PC-3 (cell line): ENCODE measurements around the gene CCDC30.

Source experiments
- EZH2 ChIP-seq: fragments of 300-600 bp; sonication (generic); IDR thresholded peaks from one replicate; pipeline ENCODE4 v1.6.1; 2017; ENCODE audit warnings: antibody characterized with exemption, mild to moderate bottlenecking, low read length; ENCODE audit not compliant: unreplicated experiment
- TF ChIP-seq, protein P1 (sequence below): fragments of 300-600 bp; sonication (generic); conservative IDR thresholded peaks from 2 replicates; pipeline ENCODE4 v1.5.1; 2017; ENCODE audit warnings: antibody characterized with exemption, low read depth, mild to moderate bottlenecking, low read length

DNA sequence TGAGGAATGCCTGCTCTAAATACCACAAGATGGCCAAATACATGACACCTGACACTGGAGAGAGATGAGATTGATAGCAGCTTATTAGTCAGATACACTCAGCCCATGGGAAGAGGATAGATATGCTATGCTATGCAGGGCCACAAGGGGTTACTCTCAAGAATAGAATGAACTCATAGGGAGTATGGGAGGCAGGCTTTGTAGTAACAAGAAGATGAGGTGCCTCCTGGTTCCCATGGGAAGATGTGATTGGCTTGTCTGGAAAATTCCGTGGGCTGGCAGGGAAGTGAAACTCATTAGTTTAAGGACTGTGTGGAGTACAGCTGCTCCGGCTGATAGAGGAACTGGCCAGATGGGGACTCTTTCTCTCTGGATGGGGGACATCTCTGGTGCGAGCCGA lies 16.5 kb downstream of the CCDC30 start:
- TF ChIP-seq EZH2 = no peak
- TF ChIP-seq, protein P1, sequence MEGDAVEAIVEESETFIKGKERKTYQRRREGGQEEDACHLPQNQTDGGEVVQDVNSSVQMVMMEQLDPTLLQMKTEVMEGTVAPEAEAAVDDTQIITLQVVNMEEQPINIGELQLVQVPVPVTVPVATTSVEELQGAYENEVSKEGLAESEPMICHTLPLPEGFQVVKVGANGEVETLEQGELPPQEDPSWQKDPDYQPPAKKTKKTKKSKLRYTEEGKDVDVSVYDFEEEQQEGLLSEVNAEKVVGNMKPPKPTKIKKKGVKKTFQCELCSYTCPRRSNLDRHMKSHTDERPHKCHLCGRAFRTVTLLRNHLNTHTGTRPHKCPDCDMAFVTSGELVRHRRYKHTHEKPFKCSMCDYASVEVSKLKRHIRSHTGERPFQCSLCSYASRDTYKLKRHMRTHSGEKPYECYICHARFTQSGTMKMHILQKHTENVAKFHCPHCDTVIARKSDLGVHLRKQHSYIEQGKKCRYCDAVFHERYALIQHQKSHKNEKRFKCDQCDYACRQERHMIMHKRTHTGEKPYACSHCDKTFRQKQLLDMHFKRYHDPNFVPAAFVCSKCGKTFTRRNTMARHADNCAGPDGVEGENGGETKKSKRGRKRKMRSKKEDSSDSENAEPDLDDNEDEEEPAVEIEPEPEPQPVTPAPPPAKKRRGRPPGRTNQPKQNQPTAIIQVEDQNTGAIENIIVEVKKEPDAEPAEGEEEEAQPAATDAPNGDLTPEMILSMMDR = peak; percentile 47; the same call in 1 of the 2 replicates
